WERI-Rb-1 (cell line): ENCODE measurements around the gene NAA60.
A peak's percentile ranks its signal among the peaks of the same experiment; 100 is the strongest.

Experiments used
- DNase-seq: peaks from one replicate; pipeline ENCODE4 v3.0.0-alpha.2; 2020
- H3K27ac ChIP-seq: fragments of 250-450 bp; sonication (Bioruptor Pico); 2 replicates; pipeline ENCODE4 v1.5.1; 2020; ENCODE audit warnings: mild to moderate bottlenecking, moderate library complexity
- H3K27me3 ChIP-seq: fragments of 250-450 bp; sonication (Bioruptor Pico); 2 replicates; pipeline ENCODE4 v1.5.1; 2021; ENCODE audit warnings: mild to moderate bottlenecking, low read depth, moderate library complexity; ENCODE audit not compliant: insufficient read depth, severe bottlenecking
- H3K36me3 ChIP-seq: fragments of 250-450 bp; sonication (Bioruptor Pico); 2 replicates; pipeline ENCODE4 v1.5.1; 2020; ENCODE audit warnings: mild to moderate bottlenecking, moderate library complexity
- H3K4me3 ChIP-seq: 2 replicates; pipeline ENCODE4 v1.5.1; 2011; ENCODE audit warnings: low read depth, mild to moderate bottlenecking, control low read depth, low read length
- H3K9me3 ChIP-seq: fragments of 250-450 bp; sonication (Bioruptor Pico); 2 replicates; pipeline ENCODE4 v1.5.1; 2021; ENCODE audit warnings: mild to moderate bottlenecking, moderate library complexity; ENCODE audit not compliant: severe bottlenecking
- CTCF ChIP-seq: IDR thresholded peaks from 2 replicates; pipeline ENCODE4 v1.5.1; 2011; ENCODE audit warnings: low read depth, mild to moderate bottlenecking, control low read depth, inconsistent platforms, low read length

The NAA60 gene

GRCh38 chr16:3443108-3444031, at the start of gene NAA60, which contains the start of gene ZNF597:
NAA60 (plus strand) TSS chr16:3443680; CDS start chr16:3476228, 32,548 bp downstream.
ZNF597 (minus strand) TSS chr16:3443504; CDS start chr16:3443153, 351 bp downstream.
- Histone ChIP-seq H3K36me3 (peaks cover 13% of the 10 kb centered on the region; the same call in 1 of the 2 replicates), H3K27me3 (no peaks in the 10 kb centered on the region), H3K4me3 (peak within 1 kb of the TSS; percentile 53), H3K27ac (peak within 1 kb of the TSS; percentile 79), H3K9me3 (peaks cover 3% of the 10 kb centered on the region)
- no peak for TF ChIP-seq CTCF
- peak; percentile 88 for DNase-seq

GRCh38 chr16:3400446-3400778, 43.1 kb upstream of the NAA60 start:
- Histone ChIP-seq H3K27ac (peak overlapping the region; percentile 46), H3K4me3 (peak overlapping the region; percentile 89), H3K9me3 (no peaks in the 10 kb centered on the region), H3K36me3 (peaks cover 50% of the 10 kb centered on the region), H3K27me3 (no peaks in the 10 kb centered on the region)
- no peak for DNase-seq
- no peak for TF ChIP-seq CTCF

- Histone ChIP-seq H3K9me3 (peaks cover 3% of the 10 kb centered on the region), H3K36me3 (peaks cover 50% of the 10 kb centered on the region), H3K4me3 (peak within 1 kb of the TSS; percentile 89), H3K27me3 (no peaks in the 10 kb centered on the region), H3K27ac (peak within 1 kb of the TSS; percentile 68)
- peak; percentile 99 for DNase-seq
- no peak for TF ChIP-seq CTCF
Measured at GRCh38 chr16:3400779-3401688, 42.4 kb upstream of the NAA60 start, which contains the start of the genes ZNF174 and ZSCAN32. ZNF174 (plus strand) TSS chr16:3401215; CDS start chr16:3402005, 790 bp downstream. ZSCAN32 (minus strand) TSS chr16:3401004; CDS start chr16:3397557, 3,447 bp downstream.

- Histone ChIP-seq H3K27ac (peak overlapping the region; percentile 68), H3K27me3 (no peaks in the 10 kb centered on the region), H3K4me3 (peak overlapping the region; percentile 89), H3K9me3 (peaks cover 11% of the 10 kb centered on the region), H3K36me3 (peaks cover 50% of the 10 kb centered on the region)
- no peak for DNase-seq
- TF ChIP-seq CTCF: no peak
Measured at GRCh38 chr16:3401719-3402397, 41.6 kb upstream of the NAA60 start.

- DNase-seq: no peak
- no peaks in the 10 kb centered on the region for H3K27me3 ChIP-seq
- H3K27ac ChIP-seq: no peak overlapping the region
- H3K9me3 ChIP-seq: peaks cover 32% of the 10 kb centered on the region
- H3K4me3 ChIP-seq: no peak overlapping the region
- no peak for TF ChIP-seq CTCF
- peaks cover 55% of the 10 kb centered on the region for H3K36me3 ChIP-seq
Measured at GRCh38 chr16:3408561-3409197, 34.8 kb upstream of the NAA60 start.
